ENCODE data around the gene CLMN. TPM values are rescaled to one million over a fixed set of nuclear protein-coding genes. Genes with fewer than 3 reads are reported as not detected.

CLMN gene
- total RNA-seq, 1 experiment from 2014 or later, result 33.4 TPM

GRCh38 chr14:95346820-95347219, 27.1 kb upstream of the CLMN start (continued):
- TF ChIP-seq TCF7L2 (IDR thresholded peaks at IDR 0.05; ENCODE audit: borderline replicate concordance, extremely low read depth, insufficient read depth, insufficient read length) (no peak), RAD21 (IDR thresholded peaks at IDR 0.05; ENCODE audit: low read depth) (no peak), CBX3 (IDR thresholded peaks at IDR 0.05; ENCODE audit: low read depth) (no peak), ZNF274 (IDR thresholded peaks at IDR 0.05; ENCODE audit: low read depth, low read length) (no peak), CTCF (IDR thresholded peaks at IDR 0.05 in 2 of 3, conservative IDR thresholded peaks at IDR 0.05 in 1 of 3; ENCODE audit: borderline replicate concordance in 1 of 3, insufficient read depth in 1 of 3, low read depth in 2 of 3, low read length in 2 of 3) (no peak), ZFX (IDR thresholded peaks at IDR 0.05) (no peak), POLR2A (IDR thresholded peaks at IDR 0.05; ENCODE audit: borderline replicate concordance, extremely low read depth, insufficient read depth, insufficient read length) (no peak), EZH2 (IDR thresholded peaks at IDR 0.05) (no peak), YY1 (IDR thresholded peaks at IDR 0.05; ENCODE audit: extremely low read depth, insufficient replicate concordance, low read depth, low read length) (no peak), FOSL1 (IDR thresholded peaks at IDR 0.05; ENCODE audit: low read depth) (no peak), CEBPB (IDR thresholded peaks at IDR 0.05; ENCODE audit: low read depth) (no peak), MAX (IDR thresholded peaks at IDR 0.05) (no peak)

- intact Hi-C loops (cut with micrococcal nuclease), result no loop called here
- POLR2A ChIA-PET, result no interaction called here
- ATAC-seq, result no peak
- no peaks in the 10 kb centered on the region for H3K79me2 ChIP-seq (ENCODE audit: insufficient read depth, low read length)
- no peak overlapping the region for H3K4me3 ChIP-seq (replicated peaks in 1 of 2; ENCODE audit: low read depth in 1 of 2, low read length in 2 of 2)
- no peaks in the 10 kb centered on the region for H3K27me3 ChIP-seq (ENCODE audit: insufficient read depth, low read length)
- RAD21 ChIA-PET (ENCODE audit: low non-redundant PET in 1 of 2, low total read pairs in 2 of 2, uncharacterized antibody in 2 of 2, unreplicated experiment in 2 of 2), result no interaction called here
- no peaks in the 10 kb centered on the region for H4K20me1 ChIP-seq (ENCODE audit: insufficient read depth)
- no TSS peak for BruUV-seq (replicated peaks)
- H3K9me2 ChIP-seq (ENCODE audit: insufficient read depth), result 0 out of 2 replicates have a peak, but pooled peaks cover 2% of the 10 kb centered on the region
- TF ChIP-seq ELF1 (IDR thresholded peaks at IDR 0.05; ENCODE audit: borderline replicate concordance, low read depth) (no peak), CEBPB (IDR thresholded peaks at IDR 0.05; ENCODE audit: low read depth) (no peak), SP1 (IDR thresholded peaks at IDR 0.05; ENCODE audit: low read depth) (no peak), CTCF (IDR thresholded peaks at IDR 0.05 in 2 of 3, conservative IDR thresholded peaks at IDR 0.05 in 1 of 3; ENCODE audit: borderline replicate concordance in 1 of 3, insufficient read depth in 1 of 3, low read depth in 2 of 3, low read length in 2 of 3) (no peak), JUND (IDR thresholded peaks at IDR 0.05) (no peak)
- no peak overlapping the region for H3K27ac ChIP-seq (ENCODE audit: low read depth, low read length)
- H3K9ac ChIP-seq (ENCODE audit: low read length), result no peak overlapping the region
- H2AFZ ChIP-seq (ENCODE audit: low read depth, low read length, poor library complexity, severe bottlenecking), result no peak overlapping the region
- H3K4me2 ChIP-seq (ENCODE audit: low read length), result no peak overlapping the region; the same call in 1 of the 2 replicates
- no peaks in the 10 kb centered on the region for H3K36me3 ChIP-seq (ENCODE audit: control insufficient read depth in 1 of 2, insufficient read depth in 2 of 2, low read length in 2 of 2)
- CTCF ChIA-PET, result no interaction called here
- H3K4me1 ChIP-seq (ENCODE audit: control insufficient read depth in 1 of 2, insufficient read depth in 2 of 2, low read length in 2 of 2), result peaks cover 0 to 8% of the 10 kb centered on the region in 2 experiments; a peak in 2 of 4 replicates
- DNase-seq (ENCODE audit: low read depth, low spot score), result no peak
- H3K9me3 ChIP-seq (ENCODE audit: control insufficient read depth in 1 of 2, insufficient read depth in 1 of 2, low read depth in 1 of 2, low read length in 2 of 2), result peaks cover 0 to 3% of the 10 kb centered on the region in 2 experiments; a peak in 1 of 4 replicates
Measured at GRCh38 chr14:95346266-95346665, 26.6 kb upstream of the CLMN start.
